ENCODE data around the gene MYO1F.
A peak's percentile ranks its signal among the peaks of the same experiment; 100 is the strongest.
"Not testable (repeated sequence)": the region's sequence is repeated elsewhere in the genome, so short reads cannot be mapped to it uniquely, and the experiment has no call there.

The MYO1F gene

DNA sequence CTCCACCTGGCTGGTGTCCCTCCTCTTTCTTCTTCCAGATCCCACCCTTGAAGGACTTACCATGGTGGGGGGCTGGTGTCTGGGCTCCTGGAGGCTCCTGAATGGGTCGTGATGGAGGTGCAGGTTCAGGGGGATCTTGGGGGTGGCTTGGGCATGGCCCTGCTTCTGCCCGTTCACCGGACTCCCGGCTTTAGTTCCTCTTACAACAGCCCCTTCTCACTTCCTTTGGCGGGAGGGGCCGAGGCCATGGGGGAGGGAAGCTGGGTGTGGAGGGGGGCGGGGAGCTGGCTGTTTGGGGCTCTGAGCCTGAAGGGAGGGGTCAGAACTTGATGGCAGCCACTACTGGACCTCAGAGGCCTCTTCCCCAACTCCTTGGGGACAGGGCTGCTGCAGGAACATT, at the start of gene MYO1F:
Gene MYO1F, minus strand, starts transcription at position 196 of the 400 bp plus-strand sequence. Its CDS starts 133 bp downstream, at position 63.
- no peak within 1 kb of the TSS for H3K27ac ChIP-seq
- TF ChIP-seq, protein P1, sequence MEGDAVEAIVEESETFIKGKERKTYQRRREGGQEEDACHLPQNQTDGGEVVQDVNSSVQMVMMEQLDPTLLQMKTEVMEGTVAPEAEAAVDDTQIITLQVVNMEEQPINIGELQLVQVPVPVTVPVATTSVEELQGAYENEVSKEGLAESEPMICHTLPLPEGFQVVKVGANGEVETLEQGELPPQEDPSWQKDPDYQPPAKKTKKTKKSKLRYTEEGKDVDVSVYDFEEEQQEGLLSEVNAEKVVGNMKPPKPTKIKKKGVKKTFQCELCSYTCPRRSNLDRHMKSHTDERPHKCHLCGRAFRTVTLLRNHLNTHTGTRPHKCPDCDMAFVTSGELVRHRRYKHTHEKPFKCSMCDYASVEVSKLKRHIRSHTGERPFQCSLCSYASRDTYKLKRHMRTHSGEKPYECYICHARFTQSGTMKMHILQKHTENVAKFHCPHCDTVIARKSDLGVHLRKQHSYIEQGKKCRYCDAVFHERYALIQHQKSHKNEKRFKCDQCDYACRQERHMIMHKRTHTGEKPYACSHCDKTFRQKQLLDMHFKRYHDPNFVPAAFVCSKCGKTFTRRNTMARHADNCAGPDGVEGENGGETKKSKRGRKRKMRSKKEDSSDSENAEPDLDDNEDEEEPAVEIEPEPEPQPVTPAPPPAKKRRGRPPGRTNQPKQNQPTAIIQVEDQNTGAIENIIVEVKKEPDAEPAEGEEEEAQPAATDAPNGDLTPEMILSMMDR (conservative IDR thresholded peaks at IDR 0.05) = no peak
- no peak for TF ChIP-seq ZFX (IDR thresholded peaks at IDR 0.05)

DNA sequence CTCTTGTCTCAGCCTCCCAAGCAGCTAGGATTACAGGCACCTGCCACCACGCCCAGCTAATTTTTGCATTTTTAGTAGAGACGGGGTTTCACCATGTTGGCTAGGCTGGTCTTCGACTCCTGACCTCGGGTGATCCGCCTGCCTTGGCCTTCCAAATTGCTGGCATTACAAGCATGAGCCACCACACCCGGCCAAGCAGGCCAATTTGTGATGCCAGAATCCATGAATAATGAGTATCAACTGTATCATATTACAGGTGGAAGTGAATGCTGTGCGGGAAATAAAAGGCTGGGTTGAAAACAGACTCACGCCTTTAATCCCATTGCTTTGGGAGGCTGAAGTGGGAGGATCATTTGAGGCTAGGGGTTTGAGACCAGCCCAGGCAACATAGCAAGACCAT, 49.6 kb upstream of the MYO1F start:
- TF ChIP-seq, protein P1 (conservative IDR thresholded peaks at IDR 0.05) = no peak
- no peak for TF ChIP-seq ZFX (IDR thresholded peaks at IDR 0.05)
- no peak overlapping the region for H3K27ac ChIP-seq

DNA sequence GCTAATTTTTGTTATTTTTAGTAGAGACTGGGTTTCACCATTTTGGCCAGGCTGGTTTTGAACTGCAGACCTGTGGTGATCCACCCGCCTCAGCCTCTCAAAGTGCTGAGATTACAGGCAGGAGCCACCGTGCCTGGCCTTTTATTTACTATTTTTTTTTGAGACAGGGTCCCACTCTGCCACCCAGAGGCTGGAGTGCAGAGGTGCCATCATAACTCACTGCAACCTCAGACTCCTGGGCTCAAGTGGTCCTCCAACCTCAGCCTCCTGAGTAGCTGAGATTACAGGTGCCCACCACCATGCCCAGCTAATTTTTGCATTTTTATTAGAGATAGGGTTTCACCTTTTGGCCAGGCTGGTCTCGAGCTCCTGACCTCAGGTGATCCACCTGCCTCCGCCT, 45.6 kb upstream of the MYO1F start:
- H3K27ac ChIP-seq = not testable (repeated sequence)

DNA sequence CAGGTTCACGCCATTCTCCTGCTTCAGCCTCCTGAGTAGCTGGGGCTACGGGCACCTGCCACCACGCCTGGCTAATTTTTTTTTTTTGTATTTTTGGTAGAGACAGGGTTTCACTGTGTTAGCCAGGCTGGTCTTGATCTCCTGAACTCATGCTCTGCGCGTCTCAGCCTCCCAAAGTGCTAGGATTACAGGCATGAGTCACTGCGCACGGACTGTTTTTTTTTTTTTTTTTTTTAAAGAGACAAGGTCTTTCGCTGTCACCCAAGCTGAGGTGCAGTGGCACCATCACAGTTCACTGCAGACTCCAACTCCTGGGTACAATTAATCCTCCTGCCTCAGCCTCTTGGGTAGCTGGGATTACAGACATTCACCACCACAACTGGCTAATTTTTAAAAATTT, 41.5 kb upstream of the MYO1F start:
- TF ChIP-seq ZFX (IDR thresholded peaks at IDR 0.05) = no peak
- TF ChIP-seq, protein P1 (conservative IDR thresholded peaks at IDR 0.05) = no peak

DNA sequence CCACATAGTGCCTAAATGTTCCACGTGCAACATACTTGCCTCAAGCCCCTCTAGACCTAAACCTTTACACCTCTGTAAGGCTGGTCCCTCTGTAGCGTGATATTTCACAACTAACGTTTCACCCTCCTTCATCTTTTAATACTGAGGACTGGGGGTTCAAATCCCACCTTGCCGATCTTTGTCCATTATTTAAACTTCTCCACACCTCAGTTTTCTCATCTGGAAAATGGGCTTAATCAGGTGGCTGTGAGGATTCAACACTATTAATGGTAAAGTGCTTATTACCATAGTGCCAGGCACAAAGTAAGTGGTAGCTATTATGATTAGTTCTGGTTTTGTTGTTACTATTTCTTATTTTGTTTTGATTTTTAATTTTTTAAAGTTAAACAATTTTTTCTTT, 40.7 kb upstream of the MYO1F start:
- H3K27ac ChIP-seq = no peak overlapping the region
- TF ChIP-seq ZFX (IDR thresholded peaks at IDR 0.05) = no peak
- TF ChIP-seq, protein P1 (conservative IDR thresholded peaks at IDR 0.05) = no peak

More for the DNA sequence above, 41.5 kb upstream of the MYO1F start:
- no peak overlapping the region for H3K27ac ChIP-seq

DNA sequence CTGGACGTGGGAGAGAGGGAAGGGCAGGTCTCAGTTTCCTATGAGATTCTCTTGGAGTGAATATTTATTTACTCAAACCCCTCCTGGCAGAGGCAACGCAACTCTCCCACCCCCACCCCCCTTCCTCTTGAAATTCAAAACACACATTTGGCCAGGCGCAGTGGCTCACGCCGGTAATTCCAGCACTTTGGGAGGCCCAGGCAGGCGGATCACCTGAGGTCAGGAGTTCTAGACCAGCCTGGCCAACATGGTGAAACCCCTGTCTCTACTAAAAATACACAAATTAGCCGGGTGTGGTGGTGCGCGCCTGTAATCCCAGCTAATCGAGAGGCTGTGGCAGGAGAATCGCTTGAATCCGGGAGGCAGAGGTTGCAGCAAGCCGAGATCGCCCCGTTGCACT, 40.1 kb upstream of the MYO1F start:
- H3K27ac ChIP-seq = not testable (repeated sequence)

DNA sequence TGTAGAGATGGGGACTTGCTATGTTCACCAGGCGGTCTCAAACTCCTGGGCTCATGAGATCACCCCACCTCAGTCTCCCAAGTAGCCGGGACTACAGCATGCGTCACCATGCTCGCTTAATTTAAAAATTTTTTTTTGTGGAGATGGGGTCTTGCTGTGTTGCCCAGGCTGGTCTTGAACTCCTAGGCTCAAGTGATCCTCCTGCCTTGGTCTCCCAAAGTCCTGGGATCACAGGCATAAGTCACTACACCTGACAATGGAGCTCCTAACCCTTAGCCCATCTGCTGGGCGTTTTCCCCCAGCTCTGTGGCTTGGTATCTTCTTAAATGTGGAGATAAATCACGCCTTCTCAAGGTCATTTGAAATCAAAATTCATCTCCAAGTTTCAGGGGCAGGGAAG, 39.6 kb upstream of the MYO1F start:
- no peak overlapping the region for H3K27ac ChIP-seq
- TF ChIP-seq, protein P1 (conservative IDR thresholded peaks at IDR 0.05) = no peak
- no peak for TF ChIP-seq ZFX (IDR thresholded peaks at IDR 0.05)

DNA sequence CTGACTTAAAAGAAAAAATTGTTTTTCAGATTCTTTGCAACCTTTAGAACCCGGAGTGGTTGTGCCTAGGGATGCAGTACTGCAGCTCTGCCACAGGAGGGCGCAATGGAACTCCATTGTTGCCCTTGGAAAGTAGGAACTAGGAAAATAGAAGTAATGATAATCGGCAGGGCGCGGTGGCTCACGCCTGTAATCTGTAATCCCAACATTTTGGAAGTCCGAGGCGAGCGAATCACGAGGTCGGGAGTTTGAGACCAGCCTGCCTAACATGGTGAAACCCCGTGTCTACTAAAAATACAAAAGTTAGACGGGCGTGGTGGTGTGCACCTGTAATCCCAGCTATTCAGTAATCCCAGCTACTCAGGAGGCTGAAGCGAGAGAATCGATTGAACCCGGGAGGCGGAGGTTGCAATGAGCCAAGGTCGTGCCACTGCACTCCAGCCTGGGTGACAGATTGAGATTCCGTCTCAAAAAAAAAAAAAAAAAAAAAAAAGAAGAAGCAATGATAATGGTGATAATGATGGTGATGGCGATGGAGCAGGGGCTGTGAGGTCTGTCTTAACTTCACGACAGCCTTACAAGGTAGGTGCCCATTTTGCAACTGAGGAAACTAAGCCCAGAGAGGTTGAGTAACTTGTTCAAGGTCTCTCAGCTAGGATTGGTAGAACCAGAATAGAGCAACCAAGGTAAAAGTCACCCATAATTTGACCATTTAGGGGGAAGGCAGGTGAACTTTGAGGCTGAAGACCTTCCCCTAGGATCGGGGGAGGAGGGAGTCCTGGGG, 38.8 kb upstream of the MYO1F start:
- TF ChIP-seq ZFX (IDR thresholded peaks at IDR 0.05) = no peak
- TF ChIP-seq, protein P1 (conservative IDR thresholded peaks at IDR 0.05) = peak; percentile 92
- no peak overlapping the region for H3K27ac ChIP-seq

Measured in C4-2B (cell line).